Stomach (tissue), 4 donors: ENCODE data around the gene INAFM2.

ENCODE experiments used
- EP300 ChIP-seq: sonication (generic); formaldehyde crosslinking; IDR thresholded peaks from one replicate; pipeline ENCODE4 v1.6.1; 2017; ENCODE audit warnings: antibody characterized with exemption
- POLR2A ChIP-seq, 4 donors: fragments of 450-650 bp; IDR thresholded peaks; one replicate each; pipeline ENCODE4 v1.6.1; 2016; ENCODE audit warnings: antibody characterized with exemption in 4 of 4, control low read depth in 2 of 4, mild to moderate bottlenecking in 1 of 4, moderate library complexity in 1 of 4
- POLR2AphosphoS5 ChIP-seq, 3 donors: sonication (generic); formaldehyde crosslinking; IDR thresholded peaks; one replicate each; pipeline ENCODE4 v1.6.1; 2016; ENCODE audit warnings: antibody characterized with exemption in 3 of 3
- TF ChIP-seq, protein P1 (sequence below), 7 experiments: fragments of 450-650 bp in 4 of 7; fragments of 200-600 bp in 3 of 7; sonication (generic) in 3 of 7; IDR thresholded peaks; one replicate each; pipeline ENCODE4 v1.5.1; 2016 to 2019; ENCODE audit warnings: antibody characterized with exemption in 7 of 7, control low read depth in 2 of 7, mild to moderate bottlenecking in 1 of 7

DNA sequence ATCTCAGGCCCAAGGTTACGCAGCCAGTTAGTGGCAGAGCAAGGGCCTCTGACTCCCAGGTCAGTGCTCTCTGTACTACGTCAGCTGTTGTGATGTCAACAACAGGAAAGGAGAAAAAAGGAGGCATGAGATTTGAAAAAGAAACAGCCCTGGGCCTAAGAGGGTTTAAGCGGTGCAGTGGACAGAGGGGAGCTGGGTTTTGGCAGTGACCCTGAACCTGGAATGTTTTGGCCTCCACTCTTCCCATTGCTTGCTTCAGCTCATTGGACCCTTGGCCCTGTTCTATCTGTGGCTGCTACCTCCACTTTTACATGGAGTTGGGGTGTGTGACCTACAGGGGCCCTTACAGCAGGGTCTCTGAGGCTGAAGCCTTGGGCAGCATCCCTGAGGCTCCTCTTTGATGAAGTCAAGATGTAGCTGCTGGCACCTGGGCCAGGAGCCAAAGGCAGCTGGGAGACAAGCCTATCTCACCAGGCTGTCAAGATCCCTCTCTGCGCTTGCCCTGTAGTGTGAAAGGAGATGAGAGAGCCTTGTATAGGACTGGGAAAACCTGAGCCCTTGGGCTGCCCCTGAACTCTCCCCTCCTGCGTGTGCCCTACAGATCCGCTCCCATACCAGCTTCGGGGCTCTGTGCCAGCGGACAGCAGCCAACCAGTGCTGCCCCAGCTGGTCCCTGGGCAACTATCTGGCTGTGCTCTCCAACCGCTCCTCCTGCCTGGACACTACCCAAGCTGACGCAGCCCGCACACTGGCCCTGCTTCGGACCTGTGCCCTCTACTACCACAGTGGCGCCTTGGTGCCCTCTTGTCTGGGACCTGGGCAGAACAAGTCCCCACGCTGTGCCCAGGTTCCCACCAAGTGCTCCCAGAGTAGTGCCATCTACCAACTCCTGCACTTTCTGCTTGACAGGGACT lies 43.2 kb downstream of the INAFM2 start:
- no peak for TF ChIP-seq EP300
- TF ChIP-seq POLR2AphosphoS5 (IDR thresholded peaks at IDR 0.05): peak in 2 of 3 donors; percentile 30 to 43
- TF ChIP-seq POLR2A (IDR thresholded peaks at IDR 0.05): no peak
- TF ChIP-seq, protein P1, sequence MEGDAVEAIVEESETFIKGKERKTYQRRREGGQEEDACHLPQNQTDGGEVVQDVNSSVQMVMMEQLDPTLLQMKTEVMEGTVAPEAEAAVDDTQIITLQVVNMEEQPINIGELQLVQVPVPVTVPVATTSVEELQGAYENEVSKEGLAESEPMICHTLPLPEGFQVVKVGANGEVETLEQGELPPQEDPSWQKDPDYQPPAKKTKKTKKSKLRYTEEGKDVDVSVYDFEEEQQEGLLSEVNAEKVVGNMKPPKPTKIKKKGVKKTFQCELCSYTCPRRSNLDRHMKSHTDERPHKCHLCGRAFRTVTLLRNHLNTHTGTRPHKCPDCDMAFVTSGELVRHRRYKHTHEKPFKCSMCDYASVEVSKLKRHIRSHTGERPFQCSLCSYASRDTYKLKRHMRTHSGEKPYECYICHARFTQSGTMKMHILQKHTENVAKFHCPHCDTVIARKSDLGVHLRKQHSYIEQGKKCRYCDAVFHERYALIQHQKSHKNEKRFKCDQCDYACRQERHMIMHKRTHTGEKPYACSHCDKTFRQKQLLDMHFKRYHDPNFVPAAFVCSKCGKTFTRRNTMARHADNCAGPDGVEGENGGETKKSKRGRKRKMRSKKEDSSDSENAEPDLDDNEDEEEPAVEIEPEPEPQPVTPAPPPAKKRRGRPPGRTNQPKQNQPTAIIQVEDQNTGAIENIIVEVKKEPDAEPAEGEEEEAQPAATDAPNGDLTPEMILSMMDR (IDR thresholded peaks at IDR 0.05): no peak
